NCI-H146 treated with DMSO at 0.1 percent for 48 hours (cell line): Measurements from ENCODE around the gene SSTR3.

ENCODE experiments used
- DNase-seq: peaks from one replicate; lab custom pipeline; 2025; ENCODE audit not compliant: unreplicated experiment; lab: John Stamatoyannopoulos, UW

SSTR3 gene

GRCh38 chr22:37169406-37169805 is 42.9 kb downstream of the SSTR3 start:
- DNase-seq = no peak

DNA sequence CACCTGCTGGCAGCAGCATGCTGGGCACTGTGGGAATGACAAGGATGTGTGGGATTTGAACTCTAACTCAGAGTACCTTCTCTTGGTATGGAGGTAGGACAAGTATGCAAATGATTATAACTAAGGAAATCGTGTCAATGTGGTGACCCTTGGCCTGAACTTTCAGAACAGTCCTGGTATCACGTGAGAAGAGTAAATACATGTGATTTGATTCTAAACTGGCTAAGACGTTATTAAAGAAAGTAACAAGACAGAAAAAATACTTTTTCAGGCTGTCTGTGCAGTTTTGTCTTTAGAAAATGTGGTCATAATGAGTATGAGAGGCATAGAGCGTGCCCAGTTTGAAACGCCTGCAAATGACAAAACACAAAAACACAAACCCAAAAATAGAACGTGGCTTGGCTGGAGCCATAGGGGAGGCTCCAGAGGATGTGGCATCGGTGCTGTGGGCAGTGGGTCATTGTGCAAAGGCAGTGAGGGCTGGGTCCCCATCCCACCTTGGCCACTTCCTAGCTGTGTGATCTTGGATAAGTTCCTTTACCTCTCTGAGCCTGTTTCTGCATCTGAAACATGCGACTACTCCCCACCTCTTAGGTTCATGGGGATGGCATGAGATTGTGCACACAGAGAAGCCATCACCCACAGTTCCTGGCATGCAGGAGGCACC is 44.2 kb downstream of the SSTR3 start:
- DNase-seq = no peak

- DNase-seq = no peak
Measured at GRCh38 chr22:37167176-37167980, 44.9 kb downstream of the SSTR3 start.

DNA sequence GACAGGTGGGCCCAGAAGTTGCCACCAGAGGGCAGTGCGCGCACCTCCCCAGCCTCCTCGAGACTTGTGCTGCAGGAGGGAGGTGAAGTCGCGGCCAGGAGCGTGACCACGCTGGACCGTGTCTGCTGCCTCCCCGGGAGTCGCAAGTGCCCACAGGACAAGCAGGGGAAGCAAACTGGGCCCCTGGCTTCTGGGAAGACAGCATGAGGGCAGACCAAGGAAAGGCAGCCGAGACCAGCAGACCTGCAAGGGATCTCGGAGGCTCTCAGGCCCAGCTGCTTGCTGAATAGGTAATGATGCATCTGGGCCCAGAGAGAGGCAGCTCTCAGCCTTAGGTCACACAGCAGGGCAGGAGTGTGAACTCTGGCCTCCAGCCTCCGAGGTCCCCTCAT is 45.6 kb downstream of the SSTR3 start:
- DNase-seq = no peak

GRCh38 chr22:37165940-37166674 is 46.2 kb downstream of the SSTR3 start:
- DNase-seq = no peak

DNA sequence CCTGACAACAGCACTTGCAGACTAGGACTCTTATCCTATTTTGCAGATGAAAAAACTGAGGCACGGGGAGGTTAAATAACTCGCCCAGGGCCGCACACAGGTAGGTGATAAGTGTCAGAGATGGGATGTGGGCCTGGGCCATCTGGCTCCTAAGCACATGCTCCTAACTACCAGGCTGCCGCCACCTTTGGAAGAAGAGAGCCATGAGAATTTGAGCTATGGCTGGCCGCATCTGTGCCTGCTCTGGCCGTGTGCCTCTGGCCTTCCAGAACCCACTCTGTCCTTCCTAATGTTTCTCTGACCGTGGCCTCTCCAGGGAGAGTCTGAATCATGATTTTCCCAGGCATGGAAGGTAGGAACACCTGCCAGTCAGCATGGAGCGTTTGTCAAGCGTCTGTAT is 47.2 kb downstream of the SSTR3 start:
- no peak for DNase-seq

- DNase-seq = no peak
Measured at GRCh38 chr22:37164505-37164887, 47.8 kb downstream of the SSTR3 start.

GRCh38 chr22:37163575-37164504 is 48.4 kb downstream of the SSTR3 start:
- no peak for DNase-seq

DNA sequence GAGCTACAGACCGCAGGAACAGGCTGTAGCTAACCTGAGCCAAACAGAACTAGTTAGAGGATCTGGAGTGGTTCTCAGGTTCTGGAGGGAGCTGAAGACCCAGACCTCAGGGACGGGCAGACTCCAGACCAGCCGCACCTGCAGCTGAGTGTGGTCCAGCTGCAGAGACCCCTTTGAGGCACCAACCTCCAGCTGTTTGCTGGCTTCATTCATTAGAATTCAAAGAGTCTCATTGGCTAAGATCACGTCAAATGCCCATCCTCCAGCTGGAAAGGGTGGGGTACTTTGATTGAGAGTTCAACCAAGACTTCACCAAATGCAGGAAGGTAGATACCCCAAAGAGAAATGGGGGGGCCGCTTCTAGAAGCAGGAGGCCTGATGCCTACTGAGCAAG is 49.2 kb downstream of the SSTR3 start:
- no peak for DNase-seq

DNA sequence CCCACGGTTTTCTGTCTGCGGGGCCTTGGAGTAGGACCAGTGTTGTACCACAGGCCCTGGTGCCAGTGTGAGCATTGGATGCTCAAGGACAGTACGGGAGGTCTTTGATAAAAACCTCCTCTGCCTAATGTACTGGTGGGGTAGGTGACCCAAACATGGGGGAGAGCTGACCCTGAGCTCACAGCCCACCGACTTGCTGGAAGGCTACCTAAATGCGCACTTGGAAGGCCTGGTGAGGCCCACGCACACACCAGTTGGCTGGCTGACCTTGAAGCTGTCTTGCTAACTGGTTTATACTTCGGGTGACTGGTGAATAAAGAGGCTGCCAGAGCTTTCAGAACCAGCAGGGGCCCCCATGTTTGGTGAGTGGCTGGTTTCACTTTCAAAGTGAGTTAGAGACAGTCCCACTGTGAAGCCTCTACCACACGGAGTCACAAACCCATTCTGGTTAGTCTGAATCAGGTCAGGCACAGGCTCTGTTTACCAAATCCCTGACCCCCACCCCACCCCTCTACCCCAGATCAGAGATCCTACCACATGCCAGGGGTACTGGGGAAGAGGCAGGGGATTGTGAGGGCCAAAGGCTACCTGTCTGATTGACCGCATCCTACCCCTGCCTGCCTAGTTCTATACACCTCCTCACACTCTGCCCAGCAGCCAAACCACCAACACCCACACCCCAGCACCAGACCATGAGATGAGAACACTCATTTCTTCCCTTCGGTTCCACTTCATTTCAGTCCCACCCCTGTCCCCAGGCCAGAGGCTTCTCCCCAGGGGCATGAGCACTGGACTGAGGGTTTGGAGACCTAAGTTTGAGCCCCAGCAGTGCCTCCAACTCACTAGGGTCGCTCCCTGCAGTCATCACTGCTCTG is 49.8 kb downstream of the SSTR3 start:
- DNase-seq = no peak

DNA sequence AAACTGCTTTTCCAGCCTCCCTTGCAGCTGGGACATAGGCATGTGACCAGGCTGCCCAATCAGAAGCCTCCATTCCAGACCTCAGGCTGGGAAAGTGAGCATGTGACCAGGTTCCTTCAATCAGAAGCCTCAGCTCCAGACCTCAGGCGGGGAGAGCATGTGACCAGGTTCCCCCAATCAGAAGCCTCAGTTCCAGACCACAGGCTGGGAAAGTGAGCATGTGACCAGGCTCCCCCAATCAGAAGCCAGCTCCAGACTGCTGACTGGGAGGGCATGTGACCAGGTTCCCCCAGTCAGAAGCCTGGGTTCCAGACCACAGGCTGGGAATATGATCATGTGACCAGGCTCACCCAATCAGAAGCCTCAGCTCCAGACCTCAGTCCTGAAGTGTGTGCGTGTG is 50.8 kb downstream of the SSTR3 start:
- DNase-seq = no peak

GRCh38 chr22:37160027-37160426 is 52.2 kb downstream of the SSTR3 start:
- no peak for DNase-seq

- no peak for DNase-seq
Measured at GRCh38 chr22:37158963-37159290, 53.4 kb downstream of the SSTR3 start.

GRCh38 chr22:37157516-37158285 is 54.6 kb downstream of the SSTR3 start:
- DNase-seq = no peak

DNA sequence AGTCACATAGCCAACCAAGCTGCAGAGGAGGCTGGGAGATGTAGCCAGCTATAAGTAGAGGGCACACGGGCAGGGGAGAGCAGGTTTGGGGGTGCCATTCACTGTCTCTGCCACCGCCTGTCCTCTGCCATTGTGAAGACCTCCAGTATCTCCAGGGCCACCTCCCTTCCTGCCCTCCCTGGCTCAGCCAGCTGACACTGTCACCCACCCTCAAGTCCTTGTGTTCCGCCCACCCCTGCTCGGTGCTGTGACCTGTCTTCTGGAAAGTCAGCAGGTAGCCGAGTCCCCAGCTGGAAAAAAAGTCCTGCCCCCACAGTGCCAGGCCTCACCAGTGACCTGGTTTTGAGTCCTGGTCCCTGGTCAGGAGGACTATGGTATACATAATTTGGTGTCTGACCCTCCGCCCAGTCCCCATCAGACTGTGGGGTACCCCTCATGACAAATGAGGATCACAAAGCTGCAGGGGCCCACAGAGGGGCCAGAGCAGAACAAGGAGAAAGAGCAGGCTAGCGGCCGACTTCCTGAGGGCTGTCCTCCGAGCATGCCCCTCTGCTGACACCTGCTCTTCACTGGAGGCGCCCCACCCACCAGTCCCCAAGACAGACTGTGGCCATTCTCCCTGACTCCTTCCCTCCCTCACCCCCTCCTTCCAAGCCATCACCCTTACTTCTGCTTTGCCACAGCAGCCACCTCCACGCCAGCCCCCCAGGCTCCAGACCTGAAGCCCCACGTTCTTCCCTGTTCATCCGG is 55.4 kb downstream of the SSTR3 start:
- DNase-seq = no peak

DNA sequence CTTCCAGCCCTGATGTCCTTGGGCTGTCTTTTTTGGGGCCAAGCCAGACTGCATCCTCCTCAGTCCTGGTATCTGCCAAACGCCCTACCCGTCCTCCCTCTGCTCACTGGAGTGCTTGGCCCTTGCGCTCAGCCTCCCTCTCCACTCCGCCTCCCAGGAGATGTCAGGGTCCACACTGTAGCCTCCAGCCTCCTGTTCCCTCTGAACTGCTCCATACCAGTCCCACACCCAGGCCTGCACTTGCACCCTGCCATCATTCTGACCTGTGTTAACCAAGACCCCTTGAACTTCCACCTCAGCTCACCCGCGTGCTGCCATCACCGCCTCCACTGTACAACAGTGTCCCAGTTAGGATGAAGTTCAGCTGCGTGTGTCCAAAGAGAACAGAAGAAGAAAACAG is 56.3 kb downstream of the SSTR3 start:
- no peak for DNase-seq

DNA sequence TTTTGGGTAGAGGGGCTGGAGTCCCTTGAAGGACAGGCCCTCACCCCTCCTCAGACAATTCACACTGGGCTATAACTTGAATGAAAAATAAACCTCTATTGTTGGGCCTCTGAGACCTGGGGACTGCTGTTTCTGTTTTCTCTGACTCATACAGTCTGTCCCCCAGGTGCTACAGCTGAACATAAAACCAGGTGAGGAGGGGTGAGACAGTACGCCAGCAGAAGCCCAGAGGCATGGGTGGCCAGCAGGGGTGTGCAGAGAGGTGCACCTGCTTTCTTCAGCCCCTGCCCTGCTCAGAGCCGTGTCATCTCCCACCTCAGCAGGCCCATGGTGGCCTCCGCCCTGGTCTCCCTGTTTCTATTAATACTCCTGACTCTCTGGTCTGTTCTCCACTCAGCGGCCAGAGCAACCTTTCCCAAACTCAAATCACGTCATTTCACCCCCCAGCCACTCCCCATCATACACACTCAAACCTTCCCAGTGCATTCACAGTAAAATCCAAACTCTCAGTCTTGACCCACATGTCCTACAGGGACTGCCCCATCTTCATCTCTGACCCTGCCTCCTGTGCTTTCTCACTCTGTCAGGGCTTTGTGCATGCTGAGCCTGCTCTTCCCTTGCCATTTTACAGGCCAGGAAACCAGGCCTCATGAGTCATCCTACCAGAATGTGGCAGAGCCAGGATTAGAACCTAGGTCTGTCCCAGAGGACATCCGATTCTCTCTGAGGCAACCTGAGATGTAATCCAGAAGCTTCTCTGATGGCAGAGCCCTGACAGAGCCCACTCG is 57.2 kb downstream of the SSTR3 start:
- DNase-seq = no peak
